Thymus (tissue), 11 donors: Measurements from ENCODE around the gene CNOT6L. TPM values are rescaled to one million over a fixed set of nuclear protein-coding genes. Genes with fewer than 3 reads are reported as not detected.
A peak's percentile ranks its signal among the peaks of the same experiment; 100 is the strongest.
"Not testable (repeated sequence)": the region's sequence is repeated elsewhere in the genome, so short reads cannot be mapped to it uniquely, and the experiment has no call there.

Experiments
- DNase-seq, 9 donors: peaks; one replicate each; pipeline ENCODE4 v3.0.0-alpha.2; 2013; ENCODE audit warnings: low spot score in 9 of 9, low read depth in 6 of 9, missing footprints in 1 of 9
- H3K27ac ChIP-seq, 2 donors: one replicate each; pipeline ENCODE4 v1.5.1; 2013; ENCODE audit warnings: control low read depth in 1 of 2, low read depth in 1 of 2, low read length in 1 of 2, mild to moderate bottlenecking in 1 of 2, moderate library complexity in 1 of 2
- H3K27me3 ChIP-seq, 2 donors: one replicate each; pipeline ENCODE4 v1.5.1; 2013; ENCODE audit warnings: low read length in 1 of 2; ENCODE audit not compliant: control insufficient read depth in 2 of 2, insufficient read depth in 1 of 2
- H3K36me3 ChIP-seq, 2 donors: one replicate each; pipeline ENCODE4 v1.5.1; 2013; ENCODE audit warnings: low read length in 1 of 2, mild to moderate bottlenecking in 1 of 2, moderate library complexity in 1 of 2; ENCODE audit not compliant: control insufficient read depth in 2 of 2, insufficient read depth in 2 of 2
- H3K4me1 ChIP-seq, 2 donors: one replicate each; pipeline ENCODE4 v1.5.1; 2013; ENCODE audit warnings: low read length in 2 of 2; ENCODE audit not compliant: control insufficient read depth in 2 of 2, insufficient read depth in 2 of 2
- H3K4me3 ChIP-seq, 2 donors: one replicate each; pipeline ENCODE4 v1.5.1; 2013; ENCODE audit warnings: low read length in 2 of 2, control low read depth in 1 of 2, mild to moderate bottlenecking in 1 of 2
- H3K9me3 ChIP-seq, 2 donors: one replicate each; pipeline ENCODE4 v1.5.1; 2013; ENCODE audit warnings: low read length in 1 of 2, mild to moderate bottlenecking in 1 of 2; ENCODE audit not compliant: control insufficient read depth in 2 of 2, insufficient read depth in 1 of 2
- WGBS: extraction: QIAGEN DNeasy Blood & Tissue Kit; methylation state at CpG from one replicate; pipeline ENCODE4 v1.1.7; 2013; 5-methylcytosine and 5-hydroxymethylcytosine counted together
- polyA plus RNA-seq: library from polyadenylated mRNA; stranded (reverse); fragments of 200-250 nt; gene quantifications from one replicate; pipeline ENCODE4 v1.2.3, GENCODE V29; 2013
- total RNA-seq: library from RNA; stranded (reverse); fragments of 120-200 nt; gene quantifications from one replicate; pipeline ENCODE4 v1.2.4, GENCODE V29; 2013
- donor health status: healthy.

Gene CNOT6L
- total and polyA plus RNA-seq, 2 donors: 28.4 to 39.4 TPM

- Histone ChIP-seq H3K36me3 (peaks cover 11 to 40% of the 10 kb centered on the region in 2 donors), H3K4me1 (no peaks in the 10 kb centered on the region), H3K27ac (no peak overlapping the region), H3K9me3 (peaks cover 0 to 3% of the 10 kb centered on the region in 2 donors), H3K4me3 (no peak overlapping the region), H3K27me3 (no peaks in the 10 kb centered on the region)
- no peak for DNase-seq
- 100% methylated on average over 2 of the region's 2 CpGs for WGBS
Observed at GRCh38 chr4:77751764-77752163, 67.4 kb downstream of the CNOT6L start.

GRCh38 chr4:77745792-77746191 lies 73.4 kb downstream of the CNOT6L start:
- Histone ChIP-seq H3K9me3 (no peaks in the 10 kb centered on the region), H3K4me3 (no peak overlapping the region), H3K27me3 (no peaks in the 10 kb centered on the region), H3K36me3 (peaks cover 9 to 44% of the 10 kb centered on the region in 2 donors), H3K27ac (no peak overlapping the region), H3K4me1 (no peaks in the 10 kb centered on the region)
- WGBS: 95% methylated on average over 2 of the region's 2 CpGs
- no peak for DNase-seq

GRCh38 chr4:77742054-77742453 lies 77.1 kb downstream of the CNOT6L start:
- H3K4me1 ChIP-seq: no peaks in the 10 kb centered on the region
- peak overlapping the region in 1 of 2 donors; percentile 3 for H3K27ac ChIP-seq
- H3K4me3 ChIP-seq: no peak overlapping the region
- no peak for DNase-seq
- H3K9me3 ChIP-seq: no peaks in the 10 kb centered on the region
- peaks cover 8 to 56% of the 10 kb centered on the region in 2 donors for H3K36me3 ChIP-seq
- WGBS: 83% methylated on average over 2 of the region's 2 CpGs
- H3K27me3 ChIP-seq: no peaks in the 10 kb centered on the region

- WGBS: 98% methylated on average over 4 of the region's 4 CpGs
- Histone ChIP-seq H3K36me3 (peaks cover 8 to 51% of the 10 kb centered on the region in 2 donors), H3K4me3 (no peak overlapping the region)
Observed at GRCh38 chr4:77740480-77740879, 78.7 kb downstream of the CNOT6L start.

GRCh38 chr4:77734928-77735327 lies 84.2 kb downstream of the CNOT6L start:
- Histone ChIP-seq H3K9me3 (no peaks in the 10 kb centered on the region), H3K36me3 (peaks cover 0 to 58% of the 10 kb centered on the region in 2 donors), H3K27ac (peak overlapping the region in 1 of 2 donors; percentile 15), H3K4me3 (no peak overlapping the region), H3K4me1 (peaks cover 3 to 5% of the 10 kb centered on the region in 2 donors), H3K27me3 (no peaks in the 10 kb centered on the region)
- WGBS: 7% methylated on average over 4 of the region's 4 CpGs
- DNase-seq: peak in 8 of 9 donors; percentile 7 to 72 (median 28)

More at GRCh38 chr4:77740480-77740879, 78.7 kb downstream of the CNOT6L start:
- Histone ChIP-seq H3K9me3 (no peaks in the 10 kb centered on the region), H3K27ac (no peak overlapping the region), H3K27me3 (no peaks in the 10 kb centered on the region), H3K4me1 (no peaks in the 10 kb centered on the region)
- no peak for DNase-seq

- WGBS: 96% methylated on average over 1 of the region's 1 CpG
- Histone ChIP-seq H3K9me3 (no peaks in the 10 kb centered on the region), H3K4me3 (no peak overlapping the region), H3K4me1 (peaks cover 3 to 5% of the 10 kb centered on the region in 2 donors), H3K36me3 (peaks cover 9 to 58% of the 10 kb centered on the region in 2 donors), H3K27me3 (no peaks in the 10 kb centered on the region), H3K27ac (no peak overlapping the region)
- DNase-seq: no peak
Observed at GRCh38 chr4:77731656-77732055, 87.5 kb downstream of the CNOT6L start.

- Histone ChIP-seq H3K27ac (no peak overlapping the region), H3K9me3 (no peaks in the 10 kb centered on the region), H3K27me3 (no peaks in the 10 kb centered on the region), H3K4me1 (no peaks in the 10 kb centered on the region), H3K36me3 (peaks cover 16 to 78% of the 10 kb centered on the region in 2 donors), H3K4me3 (no peak overlapping the region)
- WGBS: 100% methylated on average over 1 of the region's 1 CpG
- DNase-seq: no peak
Observed at GRCh38 chr4:77728420-77728819, 90.7 kb downstream of the CNOT6L start.

GRCh38 chr4:77721073-77721472 lies 98.1 kb downstream of the CNOT6L start:
- no peaks in the 10 kb centered on the region for H3K9me3 ChIP-seq
- H3K4me1 ChIP-seq: no peaks in the 10 kb centered on the region
- DNase-seq: no peak
- H3K27me3 ChIP-seq: no peaks in the 10 kb centered on the region
- H3K36me3 ChIP-seq: peaks cover 24 to 61% of the 10 kb centered on the region in 2 donors
- H3K4me3 ChIP-seq: no peak overlapping the region
- H3K27ac ChIP-seq: no peak overlapping the region

GRCh38 chr4:77718500-77718899 lies 100.7 kb downstream of the CNOT6L start:
- not testable (repeated sequence) for H3K27me3 ChIP-seq, H3K9me3 ChIP-seq, DNase-seq, H3K4me3 ChIP-seq, H3K4me1 ChIP-seq, H3K27ac ChIP-seq
- peaks cover 16 to 44% of the 10 kb centered on the region in 2 donors for H3K36me3 ChIP-seq
- WGBS: 96% methylated on average over 2 of the region's 3 CpGs
